KMS-11 (cell line): ENCODE results near the gene CDK19.

ENCODE experiments used
- H2AFZ ChIP-seq: fragments of 200-600 bp; sonication (generic); 2 replicates; pipeline ENCODE4 v1.6.1; 2016; ENCODE audit warnings: antibody characterized with exemption, mixed run types, low read depth
- H3K27ac ChIP-seq: fragments of 200-600 bp; sonication (generic); 2 replicates; pipeline ENCODE4 v1.6.1; 2016; ENCODE audit warnings: mild to moderate bottlenecking, mixed run types
- H3K27me3 ChIP-seq: fragments of 200-600 bp; sonication (generic); 2 replicates; pipeline ENCODE4 v1.6.1; 2017; ENCODE audit warnings: mild to moderate bottlenecking, low read depth, mixed run types, moderate library complexity; ENCODE audit not compliant: insufficient read depth
- H3K36me3 ChIP-seq: fragments of 200-600 bp; sonication (generic); 2 replicates; pipeline ENCODE4 v1.6.1; 2017; ENCODE audit warnings: mild to moderate bottlenecking, mixed run types; ENCODE audit not compliant: insufficient read depth
- H3K4me1 ChIP-seq: fragments of 200-600 bp; sonication (generic); 2 replicates; pipeline ENCODE4 v1.6.1; 2016; ENCODE audit warnings: mild to moderate bottlenecking, low read depth, mixed run types; ENCODE audit not compliant: poor library complexity, severe bottlenecking
- H3K4me2 ChIP-seq: fragments of 200-600 bp; sonication (generic); 2 replicates; pipeline ENCODE4 v1.7.0; 2016; ENCODE audit warnings: mild to moderate bottlenecking, mixed run types
- H3K4me3 ChIP-seq: fragments of 200-600 bp; sonication (generic); IDR thresholded peaks from 2 replicates; pipeline ENCODE4 v1.6.1; 2017; ENCODE audit warnings: low read depth, low read length, mixed read lengths; ENCODE audit not compliant: insufficient read depth
- H3K79me2 ChIP-seq: fragments of 200-600 bp; sonication (generic); 2 replicates; pipeline ENCODE4 v1.6.1; 2016; ENCODE audit warnings: low read depth, mixed run types; ENCODE audit not compliant: insufficient read depth
- H3K9ac ChIP-seq: fragments of 200-600 bp; sonication (generic); 2 replicates; pipeline ENCODE4 v1.6.1; 2016; ENCODE audit warnings: mild to moderate bottlenecking, mixed run types
- H4K20me1 ChIP-seq: fragments of 200-600 bp; sonication (generic); 2 replicates; pipeline ENCODE4 v1.6.1; 2016; ENCODE audit warnings: mild to moderate bottlenecking, mixed run types; ENCODE audit not compliant: insufficient read depth
- CTCF ChIP-seq: fragments of 200-600 bp; sonication (generic); conservative IDR thresholded peaks from 2 replicates; pipeline ENCODE4 v1.6.1; 2017; ENCODE audit warnings: low read depth, mild to moderate bottlenecking, antibody characterized with exemption, low read length, moderate library complexity, mixed read lengths

CDK19 gene

GRCh38 chr6:110693994-110694393, 121.3 kb downstream of the CDK19 start:
- H3K27me3 ChIP-seq = no peaks in the 10 kb centered on the region
- H3K4me3 ChIP-seq = no peak overlapping the region
- H3K27ac ChIP-seq = no peak overlapping the region
- no peaks in the 10 kb centered on the region for H3K36me3 ChIP-seq
- no peak overlapping the region for H3K4me2 ChIP-seq
- no peaks in the 10 kb centered on the region for H3K79me2 ChIP-seq
- no peak overlapping the region for H2AFZ ChIP-seq
- no peaks in the 10 kb centered on the region for H4K20me1 ChIP-seq
- no peak for TF ChIP-seq CTCF
- H3K4me1 ChIP-seq = no peaks in the 10 kb centered on the region
- H3K9ac ChIP-seq = no peak overlapping the region

- TF ChIP-seq CTCF = no peak
- H3K79me2 ChIP-seq = no peaks in the 10 kb centered on the region
- H3K4me3 ChIP-seq = no peak overlapping the region
- no peak overlapping the region for H2AFZ ChIP-seq
- H3K9ac ChIP-seq = no peak overlapping the region
- no peaks in the 10 kb centered on the region for H3K27me3 ChIP-seq
- no peaks in the 10 kb centered on the region for H3K36me3 ChIP-seq
- no peak overlapping the region for H3K4me2 ChIP-seq
- no peaks in the 10 kb centered on the region for H4K20me1 ChIP-seq
- no peaks in the 10 kb centered on the region for H3K4me1 ChIP-seq
- no peak overlapping the region for H3K27ac ChIP-seq
Measured at GRCh38 chr6:110693296-110693695, 122.0 kb downstream of the CDK19 start.

- no peak for TF ChIP-seq CTCF
- Histone ChIP-seq H3K9ac (no peak overlapping the region), H3K4me3 (no peak overlapping the region), H3K4me2 (no peak overlapping the region), H3K27me3 (no peaks in the 10 kb centered on the region), H4K20me1 (no peaks in the 10 kb centered on the region), H3K36me3 (no peaks in the 10 kb centered on the region), H3K27ac (no peak overlapping the region), H3K79me2 (no peaks in the 10 kb centered on the region), H2AFZ (no peak overlapping the region), H3K4me1 (no peaks in the 10 kb centered on the region)
Measured at GRCh38 chr6:110690916-110691315, 124.4 kb downstream of the CDK19 start.

- no peaks in the 10 kb centered on the region for H4K20me1 ChIP-seq
- no peak overlapping the region for H3K27ac ChIP-seq
- no peak for TF ChIP-seq CTCF
- no peaks in the 10 kb centered on the region for H3K4me1 ChIP-seq
- no peak overlapping the region for H3K9ac ChIP-seq
- no peak overlapping the region for H3K4me3 ChIP-seq
- H3K27me3 ChIP-seq = no peaks in the 10 kb centered on the region
- no peak overlapping the region for H3K4me2 ChIP-seq
- no peaks in the 10 kb centered on the region for H3K36me3 ChIP-seq
- H3K79me2 ChIP-seq = no peaks in the 10 kb centered on the region
- no peak overlapping the region for H2AFZ ChIP-seq
Measured at GRCh38 chr6:110690106-110690654, 125.1 kb downstream of the CDK19 start.
